Nephron progenitor cell (in vitro differentiated cells): ENCODE data around the gene POLR3F.

Experiments used
- DNase-seq: peaks from one replicate; pipeline ENCODE4 v3.0.0; 2021
- H3K27ac Mint-ChIP-seq: 2 replicates; pipeline ENCODE4 v1.8.0; 2021; ENCODE audit warnings: mild to moderate bottlenecking, moderate library complexity, mixed read lengths
- H3K27me3 Mint-ChIP-seq: 2 replicates; pipeline ENCODE4 v1.8.0; 2021; ENCODE audit warnings: mild to moderate bottlenecking, low read depth, mixed read lengths; ENCODE audit not compliant: poor library complexity
- H3K36me3 Mint-ChIP-seq: 2 replicates; pipeline ENCODE4 v1.8.0; 2021; ENCODE audit warnings: low read depth, mixed read lengths
- H3K4me1 Mint-ChIP-seq: 2 replicates; pipeline ENCODE4 v1.8.0; 2021; ENCODE audit warnings: mixed read lengths
- H3K4me3 Mint-ChIP-seq: 2 replicates; pipeline ENCODE4 v1.8.0; 2021; ENCODE audit warnings: mild to moderate bottlenecking, moderate library complexity, mixed read lengths
- H3K9me3 Mint-ChIP-seq: 2 replicates; pipeline ENCODE4 v1.8.0; 2021; ENCODE audit warnings: mild to moderate bottlenecking, moderate library complexity, mixed read lengths
- CTCF ChIP-seq: fragments of 200-600 bp; sonication (generic); IDR thresholded peaks from 2 replicates; pipeline ENCODE4 v1.5.0; 2021; ENCODE audit warnings: antibody characterized with exemption

Gene POLR3F

GRCh38 chr20:18466574-18466893 lies 656 bp upstream of the POLR3F start:
- Mint-ChIP-seq H3K4me1 (peaks cover 39% of the 10 kb centered on the region), H3K36me3 (no peaks in the 10 kb centered on the region), H3K27ac (peak overlapping the region; percentile 100), H3K4me3 (peak overlapping the region; percentile 97), H3K9me3 (no peaks in the 10 kb centered on the region), H3K27me3 (peaks cover 7% of the 10 kb centered on the region)
- TF ChIP-seq CTCF = no peak
- DNase-seq = no peak

DNA sequence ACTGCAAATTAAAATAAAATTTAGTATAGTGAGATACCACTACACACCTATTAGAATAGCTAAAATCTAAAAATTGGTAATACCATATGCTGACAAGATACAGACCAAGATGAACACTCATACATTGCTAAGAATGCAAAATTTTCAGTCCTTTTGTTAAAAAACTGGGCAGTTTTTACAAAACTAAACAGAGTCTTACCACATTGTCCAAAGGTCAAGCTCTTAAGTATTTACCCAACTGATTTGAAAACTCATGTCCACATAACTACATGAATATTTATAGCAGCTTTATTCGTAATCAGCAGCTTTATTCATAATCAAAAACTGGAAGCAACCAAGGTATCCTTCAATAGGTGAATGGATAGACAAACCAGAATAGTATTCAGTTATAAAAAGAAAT lies 10.0 kb downstream of the POLR3F start:
- H3K4me3 Mint-ChIP-seq = no peak overlapping the region
- H3K27ac Mint-ChIP-seq = no peak overlapping the region
- no peak for TF ChIP-seq CTCF
- peaks cover 52% of the 10 kb centered on the region for H3K36me3 Mint-ChIP-seq
- H3K9me3 Mint-ChIP-seq = no peaks in the 10 kb centered on the region
- H3K27me3 Mint-ChIP-seq = no peaks in the 10 kb centered on the region
- no peak for DNase-seq
- no peaks in the 10 kb centered on the region for H3K4me1 Mint-ChIP-seq

GRCh38 chr20:18477821-18478220 lies 10.6 kb downstream of the POLR3F start:
- no peak overlapping the region for H3K27ac Mint-ChIP-seq
- no peaks in the 10 kb centered on the region for H3K27me3 Mint-ChIP-seq
- no peak for TF ChIP-seq CTCF
- H3K4me3 Mint-ChIP-seq = no peak overlapping the region
- no peak for DNase-seq
- no peaks in the 10 kb centered on the region for H3K9me3 Mint-ChIP-seq
- no peaks in the 10 kb centered on the region for H3K4me1 Mint-ChIP-seq
- peaks cover 58% of the 10 kb centered on the region for H3K36me3 Mint-ChIP-seq

- H3K27ac Mint-ChIP-seq = no peak overlapping the region
- peaks cover 62% of the 10 kb centered on the region for H3K36me3 Mint-ChIP-seq
- no peak overlapping the region for H3K4me3 Mint-ChIP-seq
These were observed 14.4 kb downstream of the POLR3F start for GRCh38 chr20:18481596-18481995.

GRCh38 chr20:18488301-18488700 lies 21.1 kb downstream of the POLR3F start:
- Mint-ChIP-seq H3K27me3 (peaks cover 6% of the 10 kb centered on the region), H3K4me1 (peaks cover 1% of the 10 kb centered on the region), H3K36me3 (peaks cover 59% of the 10 kb centered on the region), H3K4me3 (no peak overlapping the region), H3K9me3 (no peaks in the 10 kb centered on the region), H3K27ac (no peak overlapping the region)
- no peak for TF ChIP-seq CTCF
- DNase-seq = no peak

More at GRCh38 chr20:18481596-18481995, 14.4 kb downstream of the POLR3F start:
- TF ChIP-seq CTCF = no peak
- no peaks in the 10 kb centered on the region for H3K27me3 Mint-ChIP-seq
- no peaks in the 10 kb centered on the region for H3K9me3 Mint-ChIP-seq
- DNase-seq = no peak
- H3K4me1 Mint-ChIP-seq = no peaks in the 10 kb centered on the region

GRCh38 chr20:18496042-18496441 lies 28.9 kb downstream of the POLR3F start:
- TF ChIP-seq CTCF = no peak
- Mint-ChIP-seq H3K27ac (no peak overlapping the region), H3K4me3 (peak overlapping the region; percentile 97), H3K9me3 (peaks cover 4% of the 10 kb centered on the region), H3K27me3 (peaks cover 4% of the 10 kb centered on the region), H3K4me1 (peaks cover 18% of the 10 kb centered on the region), H3K36me3 (peaks cover 21% of the 10 kb centered on the region)
- no peak for DNase-seq
